Muscle of back (tissue), 11 donors: ENCODE results near the gene RFNG. TPM values are rescaled to one million over a fixed set of nuclear protein-coding genes. Genes with fewer than 3 reads are reported as not detected.

Source experiments
- DNase-seq, 3 donors: peaks; one replicate each; pipeline versions ENCODE4 v3.0.0 to v3.0.0-alpha.2; 2013
- polyA plus RNA-seq, 10 donors: library from polyadenylated mRNA; unstranded; fragments of 120-200 nt; gene quantifications; one replicate each; pipeline ENCODE4 v1.2.1, GENCODE V29; 2013; ENCODE audit not compliant: insufficient read length in 10 of 10

Gene RFNG
- polyA plus RNA-seq, 10 donors = 18.2 to 39.0 (median 29.2) TPM

DNA sequence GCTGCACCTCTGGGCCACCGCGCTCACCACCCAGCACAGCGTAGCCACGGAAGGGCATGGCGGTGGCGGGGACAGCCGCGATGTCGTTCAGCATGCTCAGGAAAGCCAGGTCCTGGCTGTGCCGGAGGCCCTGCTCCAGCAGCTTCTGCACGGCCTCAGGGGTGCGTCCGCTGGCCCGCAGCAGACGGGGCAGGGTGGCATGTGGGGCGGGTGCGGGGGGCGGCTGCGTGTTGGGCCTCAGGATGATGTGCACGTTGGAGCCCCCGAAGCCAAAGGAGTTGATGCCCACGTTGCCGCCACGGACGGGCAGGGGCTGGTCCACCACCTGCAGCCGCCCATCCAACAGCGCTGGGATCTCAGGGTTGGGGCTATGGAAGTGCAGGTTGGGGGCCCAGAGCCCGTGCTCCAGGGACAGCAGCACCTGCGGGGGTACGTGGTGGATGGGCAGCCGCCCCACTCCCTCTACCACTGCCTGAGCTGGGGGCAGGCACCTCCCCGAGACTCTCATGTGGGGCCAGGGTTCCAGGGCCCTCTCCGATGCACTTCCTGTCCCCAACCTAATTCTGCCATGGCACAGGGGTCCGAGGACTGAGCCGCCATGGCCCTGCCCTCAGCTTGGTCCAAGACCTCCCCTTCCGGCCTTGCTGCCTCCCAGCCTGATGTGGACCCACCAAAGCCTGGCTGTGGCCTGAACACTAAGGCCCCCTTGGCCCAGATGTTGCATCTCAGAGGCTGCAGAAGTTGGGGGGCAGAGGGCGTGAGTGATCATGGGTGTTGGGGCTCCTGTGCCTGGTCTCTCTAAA, 39.9 kb upstream of the RFNG start:
- DNase-seq = peak in 1 of 3 donors; percentile 0

DNA sequence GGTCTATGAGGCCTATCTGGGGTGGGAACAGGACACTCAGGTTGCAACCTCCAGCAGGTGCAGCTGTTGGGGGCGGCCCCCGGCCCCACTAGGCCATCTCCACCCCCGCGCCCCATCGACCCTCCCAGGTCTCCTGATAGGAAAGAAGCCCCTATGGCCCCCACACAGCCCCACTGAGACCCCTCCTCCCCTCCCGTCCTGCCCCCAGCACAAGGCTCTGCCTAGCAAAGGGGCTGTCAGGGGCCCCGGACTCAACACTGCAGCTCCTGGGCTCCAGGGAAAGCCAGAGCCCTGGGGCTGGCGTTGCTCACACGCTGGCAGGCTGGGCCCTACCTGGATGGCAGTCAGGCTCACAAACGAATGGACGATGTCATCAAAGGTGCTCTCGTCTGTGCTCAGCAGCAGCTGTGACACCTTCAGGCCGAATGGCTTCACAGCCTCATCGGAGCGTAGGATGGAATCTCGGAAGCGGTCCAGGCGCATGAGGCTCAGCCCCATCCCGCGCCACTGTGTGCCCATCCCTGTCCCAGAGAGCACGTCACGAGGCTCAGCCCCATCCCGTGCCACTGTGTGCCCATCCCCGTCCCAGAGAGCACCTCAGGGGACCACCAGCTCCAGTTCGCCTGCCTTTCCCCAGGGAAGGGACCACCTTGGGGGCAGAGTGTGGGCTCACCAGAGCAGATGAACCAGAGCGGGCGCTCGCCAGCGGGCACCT, 39.1 kb upstream of the RFNG start:
- DNase-seq = peak in 1 of 3 donors; percentile 3

DNA sequence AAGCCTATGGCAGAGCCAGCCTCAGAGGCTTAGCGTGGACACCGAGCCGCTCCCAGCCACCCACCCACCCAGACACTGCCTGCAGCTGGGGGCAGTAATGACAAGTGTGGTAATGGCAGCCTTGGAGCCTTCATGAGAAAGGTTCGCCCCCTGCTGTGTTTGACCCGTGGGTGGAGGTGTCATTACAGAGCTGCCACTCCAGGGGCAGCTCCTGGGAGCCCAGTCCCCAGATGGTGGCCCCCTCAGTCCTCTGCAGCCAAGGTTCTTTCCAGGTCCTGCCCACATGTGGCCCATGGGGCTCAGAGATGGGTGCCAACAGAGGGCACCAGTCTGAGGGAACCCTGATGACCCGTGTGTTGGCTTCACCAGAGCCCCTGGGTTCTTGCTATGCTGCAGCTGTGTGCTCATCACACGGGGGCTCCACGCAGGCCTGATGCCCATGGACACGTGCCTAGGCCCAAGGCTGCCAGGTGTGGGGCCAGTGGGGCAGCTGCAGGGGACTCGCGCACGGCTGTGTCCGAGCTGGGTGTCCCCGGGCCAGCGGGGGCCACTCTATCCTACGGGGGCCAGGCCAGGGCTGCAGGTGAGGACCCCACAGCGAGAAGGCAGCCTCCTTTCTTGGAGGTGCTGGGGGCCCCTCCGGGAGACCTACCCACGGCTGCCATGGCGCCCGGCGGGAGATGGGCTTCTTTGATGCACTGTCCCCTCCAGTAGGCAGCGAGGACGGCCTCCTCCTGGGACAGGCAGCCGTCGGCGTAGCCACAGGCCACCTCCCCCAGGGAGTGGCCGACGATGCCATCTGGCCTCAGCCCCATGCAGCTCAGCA, 38.3 kb upstream of the RFNG start:
- DNase-seq = peak in 1 of 3 donors; percentile 0

DNA sequence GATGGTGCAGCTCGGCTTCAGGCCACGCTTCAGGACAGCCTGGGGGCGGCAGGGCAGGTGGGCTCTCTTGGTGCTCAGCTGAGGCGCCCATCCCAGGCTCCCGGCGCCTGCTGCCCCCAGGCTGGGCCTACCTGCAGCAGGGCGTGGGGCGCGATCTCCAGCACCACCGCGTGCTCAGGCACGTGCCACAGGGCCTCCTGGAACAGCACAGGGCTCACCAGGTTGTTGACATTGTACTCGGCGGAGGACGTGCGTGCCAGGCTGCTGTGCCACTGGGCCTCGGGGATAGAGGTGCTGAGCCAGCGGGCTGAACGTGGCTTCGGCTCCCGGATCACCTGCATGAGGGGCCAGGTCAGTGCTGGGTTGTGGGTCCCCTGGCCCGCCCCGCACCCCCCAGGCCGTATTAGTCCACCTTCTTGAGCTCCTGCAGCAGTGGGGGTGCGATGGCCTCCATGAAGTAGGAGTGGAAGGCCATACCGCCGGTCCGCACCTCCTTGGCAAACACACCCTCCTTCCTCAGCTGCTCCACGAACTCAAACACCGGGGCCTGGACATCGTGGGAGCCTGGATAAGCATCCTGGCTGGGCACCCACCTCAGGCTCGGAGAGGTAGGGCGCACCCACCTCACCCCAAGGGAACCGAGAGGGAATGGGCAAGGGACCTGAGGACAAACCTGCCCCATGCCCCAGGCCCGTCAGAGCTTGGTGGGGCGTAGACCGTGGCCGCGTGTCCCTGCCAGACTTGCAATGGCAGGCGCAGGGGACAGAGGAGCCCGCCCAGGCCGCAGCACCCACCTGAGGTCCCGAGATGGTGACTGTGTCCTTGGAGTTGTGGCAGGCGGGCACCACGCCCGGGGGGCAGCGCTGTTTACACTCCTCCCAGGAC, 37.5 kb upstream of the RFNG start:
- peak in 1 of 3 donors; percentile 2 for DNase-seq

DNA sequence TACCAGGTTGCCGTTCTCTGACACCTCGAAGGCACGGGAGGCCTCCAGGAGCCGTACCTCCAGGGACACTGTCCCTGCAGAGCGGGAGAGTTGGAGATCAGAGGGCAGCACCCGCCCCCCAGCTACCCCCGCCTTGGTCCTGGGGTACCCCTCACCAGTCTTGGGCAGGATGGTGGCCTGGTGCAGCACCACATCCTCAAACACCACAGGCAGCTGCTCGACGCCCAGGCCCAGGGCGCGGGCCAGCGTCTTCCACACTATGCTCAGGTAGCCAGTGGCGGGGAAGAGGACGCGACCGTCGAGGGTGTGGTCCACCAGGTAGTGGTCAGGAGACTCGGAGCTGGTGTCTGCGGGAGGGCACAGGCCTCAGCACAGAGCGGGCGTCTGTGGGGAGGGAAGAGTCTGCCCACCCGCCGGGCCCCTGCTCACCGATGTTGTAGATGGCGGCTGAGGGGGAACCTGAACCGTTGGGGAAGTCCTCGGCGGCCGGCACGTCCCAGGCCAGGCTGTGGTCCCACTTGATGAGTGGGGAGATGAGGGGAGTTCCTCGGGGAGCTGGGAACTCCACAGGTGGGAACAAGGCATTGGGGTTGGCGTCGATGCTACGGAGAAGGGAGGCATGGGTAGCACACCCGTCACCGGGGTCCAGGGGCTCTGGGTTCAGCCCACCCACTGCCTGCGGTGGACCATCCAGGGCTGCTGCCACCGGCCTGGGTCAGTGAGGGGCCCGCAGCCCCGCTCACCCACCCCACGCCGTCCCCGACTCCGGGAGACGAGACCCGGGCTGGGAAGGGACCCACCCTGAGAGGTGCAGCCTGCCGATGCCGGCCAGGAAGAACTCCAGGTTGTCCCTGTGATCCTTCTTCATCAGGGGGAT, 36.6 kb upstream of the RFNG start:
- DNase-seq = peak in 1 of 3 donors; percentile 0

DNA sequence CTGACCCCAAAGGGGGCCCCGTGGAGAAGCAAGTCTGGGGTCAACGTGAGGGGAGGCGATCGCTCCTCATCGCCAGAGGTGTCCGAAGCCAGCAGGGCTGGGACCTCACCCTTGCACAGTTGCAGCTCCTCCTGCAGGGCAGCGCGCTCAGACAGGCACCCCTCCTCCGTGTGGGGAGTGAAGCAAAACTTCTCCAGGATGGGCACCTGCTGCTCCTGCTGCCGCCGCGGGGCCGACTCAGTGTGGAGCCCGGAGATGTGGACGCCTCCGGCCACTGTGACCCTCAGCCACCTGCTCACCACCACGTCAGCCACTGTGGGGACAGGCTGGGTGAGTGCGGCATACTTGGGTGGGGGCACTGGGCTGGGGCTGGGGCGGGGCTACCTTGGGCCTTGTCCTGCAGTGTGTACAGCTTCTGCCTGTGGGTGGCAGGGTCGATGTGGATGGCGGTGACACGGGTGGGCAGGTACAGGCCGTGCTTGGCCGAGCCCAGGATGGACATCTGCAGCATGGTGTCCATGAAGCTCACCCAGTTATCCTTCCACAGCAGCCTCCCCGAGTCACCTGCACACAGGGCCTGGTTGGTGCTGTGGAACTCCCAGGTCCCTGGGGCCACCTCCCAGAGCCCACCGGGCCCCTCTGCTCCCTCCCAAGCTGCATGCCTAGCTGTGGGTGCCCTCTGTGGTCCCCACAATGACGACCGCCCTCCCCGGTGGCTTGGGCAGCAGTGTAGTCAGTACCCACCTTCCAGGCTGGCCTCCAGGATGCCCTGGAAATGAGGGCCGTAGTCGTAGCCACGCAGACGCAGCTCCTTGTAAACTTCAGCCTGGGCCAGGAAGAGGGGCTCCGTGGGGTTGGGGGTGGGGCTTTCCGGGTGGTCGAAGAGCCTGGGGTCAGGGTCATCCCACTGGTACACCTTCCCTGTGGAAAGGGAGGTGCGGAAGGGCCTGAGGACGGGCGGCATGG, 35.6 kb upstream of the RFNG start:
- peak in 1 of 3 donors; percentile 2 for DNase-seq

DNA sequence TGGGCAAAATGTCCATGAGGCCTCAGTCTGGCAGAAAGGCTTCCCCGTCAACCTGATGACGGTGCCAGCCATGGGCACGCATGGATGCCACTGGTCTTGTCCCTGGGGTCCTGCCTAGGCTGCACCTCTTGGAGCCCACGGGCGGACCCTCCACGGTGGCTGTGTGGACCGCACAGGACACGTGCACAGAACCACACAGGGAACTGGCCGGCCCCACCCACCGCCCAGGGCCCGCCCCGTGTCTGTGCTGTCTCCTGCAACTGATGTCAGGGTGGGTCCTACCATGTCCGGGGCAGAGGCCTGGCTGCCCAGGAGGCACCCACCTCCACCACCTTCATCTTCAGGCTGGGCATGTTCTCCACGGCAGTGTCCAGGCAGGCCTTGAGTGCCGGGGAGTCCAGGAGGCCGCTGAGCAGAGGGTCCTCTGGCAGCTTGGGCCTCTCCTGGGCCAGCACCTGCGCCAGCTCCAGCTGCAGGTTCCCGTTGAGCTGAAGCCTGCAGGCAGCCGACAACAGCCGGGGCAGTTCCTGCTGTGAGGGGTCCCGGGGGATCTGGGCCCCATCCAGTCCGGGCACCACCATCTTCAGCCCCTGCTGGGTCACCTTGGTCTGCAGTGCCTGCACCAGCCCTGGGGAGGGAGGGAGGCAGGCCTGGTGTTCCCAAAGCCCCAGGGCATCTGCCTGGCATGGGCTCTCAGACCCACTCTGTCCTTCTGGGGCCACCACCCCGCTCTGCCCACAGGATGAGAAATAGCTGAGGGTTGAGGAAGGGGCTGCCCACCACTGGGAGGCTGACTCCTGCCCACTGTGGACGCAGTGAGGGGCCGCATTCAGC, 34.5 kb upstream of the RFNG start:
- peak in 1 of 3 donors; percentile 2 for DNase-seq

DNA sequence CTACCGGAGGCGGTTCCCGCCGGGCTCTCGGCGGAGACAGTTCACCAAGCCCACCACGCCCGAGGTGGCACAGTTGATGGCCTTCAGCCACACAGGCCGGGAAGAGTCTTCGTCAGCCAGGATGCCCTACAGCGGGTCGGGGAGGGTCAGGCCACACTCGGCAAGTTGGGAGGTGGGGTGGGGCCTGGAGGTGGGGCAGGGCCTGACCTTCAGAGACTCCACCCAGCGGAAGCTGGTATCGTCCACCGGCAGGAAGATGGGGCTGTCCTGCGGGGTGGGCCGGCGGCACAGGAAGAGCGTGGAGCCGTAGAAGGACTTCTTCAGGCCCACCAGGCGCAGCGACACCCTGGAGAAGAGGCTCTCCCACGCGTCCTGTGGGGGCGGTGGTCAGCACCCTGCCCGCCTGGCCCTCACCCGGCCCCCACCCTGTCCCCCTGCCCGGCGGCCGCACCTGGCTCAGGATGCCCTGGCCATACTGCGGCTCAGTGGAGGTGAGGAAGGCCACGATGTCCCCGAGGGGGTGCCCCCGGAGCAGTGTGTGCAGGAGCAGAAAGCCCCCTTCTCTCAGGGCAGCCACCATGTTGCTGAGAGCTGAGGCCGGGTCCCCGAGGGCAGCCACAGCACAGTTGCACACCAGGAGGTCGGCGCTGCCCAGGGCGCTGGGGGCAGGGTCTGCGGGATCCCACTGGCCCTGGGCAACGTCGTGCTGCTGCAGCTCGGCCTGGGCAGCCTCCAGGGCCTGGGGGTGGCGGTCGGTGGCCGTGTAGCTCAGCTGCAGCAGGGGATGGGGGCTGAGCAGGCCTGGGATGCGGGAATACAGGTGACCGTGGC, 33.6 kb upstream of the RFNG start:
- DNase-seq = peak in 1 of 3 donors; percentile 6

DNA sequence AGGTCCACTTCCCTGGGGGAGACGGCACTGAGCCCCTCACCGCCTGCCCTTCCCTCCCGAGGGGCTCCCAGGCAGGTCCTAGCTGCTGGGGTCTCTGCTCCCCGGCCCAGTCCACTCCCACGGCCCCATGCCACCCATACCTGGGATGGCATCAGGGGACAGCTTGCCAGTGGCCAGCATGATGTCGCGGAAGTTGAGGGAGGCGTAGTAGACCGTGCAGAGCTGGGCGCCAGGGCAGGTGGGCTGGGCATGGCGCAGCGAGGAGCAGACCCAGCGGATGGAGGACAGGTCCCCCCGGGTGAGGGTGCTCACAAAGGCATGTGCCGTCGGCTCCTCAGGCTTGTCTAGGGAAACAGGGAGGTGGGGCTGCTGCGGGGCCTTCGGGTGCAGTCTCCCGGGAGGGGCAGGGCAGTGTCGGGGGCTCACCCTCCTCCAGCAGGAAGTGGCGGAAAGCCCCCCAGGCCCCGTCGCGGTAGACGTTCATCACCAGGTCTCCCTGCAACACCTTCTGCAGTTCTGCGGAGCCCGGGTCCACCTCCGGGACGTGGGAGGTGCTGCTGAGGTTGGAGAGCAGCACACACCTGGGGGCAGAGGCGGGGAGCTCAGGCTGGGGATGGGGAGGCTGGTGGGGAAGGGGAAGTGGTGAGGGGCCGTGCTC, 32.9 kb upstream of the RFNG start:
- DNase-seq = peak in 1 of 3 donors; percentile 2

DNA sequence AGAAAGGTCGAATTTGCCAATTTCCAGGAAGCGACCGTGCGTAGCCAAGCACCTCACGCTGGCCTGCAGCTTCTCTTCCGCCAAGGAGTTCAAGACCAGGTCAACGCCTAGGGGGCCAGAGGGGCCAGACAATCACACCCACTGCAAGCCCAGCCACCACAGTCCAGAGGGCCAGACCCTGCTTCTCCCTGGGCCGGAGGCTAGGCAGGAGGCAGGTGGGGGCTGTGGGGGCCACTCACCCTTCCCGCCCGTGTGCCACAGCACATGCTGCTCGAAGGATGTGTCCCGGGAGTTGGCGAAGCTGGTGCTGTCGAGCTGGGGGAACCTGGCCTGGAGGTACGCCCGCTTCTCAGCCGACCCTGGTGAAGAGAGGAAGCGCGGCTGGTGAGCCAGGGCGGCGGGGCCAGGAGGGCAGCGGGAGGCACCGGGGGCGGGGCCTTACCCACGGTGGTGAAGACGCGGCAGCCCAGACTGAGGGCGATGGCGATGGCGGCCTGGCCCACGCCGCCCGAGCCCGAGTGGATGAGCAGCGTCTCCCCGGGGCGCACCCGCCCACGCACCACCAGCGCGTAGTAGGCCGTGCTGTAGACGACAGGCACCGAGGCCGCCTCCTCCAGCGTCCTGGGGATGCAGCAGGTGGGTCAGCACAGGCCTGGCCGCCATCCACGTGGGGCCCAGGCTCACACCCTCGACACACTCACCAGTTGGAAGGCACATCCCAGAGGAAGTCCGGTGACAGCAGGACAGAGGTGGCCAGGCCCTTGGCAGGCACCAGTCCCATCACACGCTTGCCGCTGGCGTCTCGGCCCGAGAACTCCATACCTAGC, 32.1 kb upstream of the RFNG start:
- DNase-seq = peak in 1 of 3 donors; percentile 1

DNA sequence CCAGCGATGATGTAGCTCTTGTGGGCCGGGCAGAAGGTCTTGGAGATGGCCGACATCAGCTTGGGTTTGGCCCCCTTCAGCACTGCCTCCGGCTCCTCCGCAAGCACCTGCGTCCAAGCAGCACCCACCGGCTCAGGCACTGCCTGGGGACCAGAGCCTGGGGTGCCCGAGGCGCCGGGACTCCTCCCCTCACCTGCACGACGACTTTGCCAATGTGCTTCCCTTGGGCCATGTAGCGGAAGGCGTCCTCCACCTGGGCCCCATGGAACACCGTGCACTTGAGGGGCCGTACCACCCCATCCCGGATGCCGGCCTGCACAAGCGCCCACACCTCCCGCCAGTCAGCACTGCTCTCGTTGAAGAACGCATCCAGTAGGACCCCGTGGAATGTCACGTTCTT, 31.4 kb upstream of the RFNG start:
- DNase-seq = peak in 1 of 3 donors; percentile 2

DNA sequence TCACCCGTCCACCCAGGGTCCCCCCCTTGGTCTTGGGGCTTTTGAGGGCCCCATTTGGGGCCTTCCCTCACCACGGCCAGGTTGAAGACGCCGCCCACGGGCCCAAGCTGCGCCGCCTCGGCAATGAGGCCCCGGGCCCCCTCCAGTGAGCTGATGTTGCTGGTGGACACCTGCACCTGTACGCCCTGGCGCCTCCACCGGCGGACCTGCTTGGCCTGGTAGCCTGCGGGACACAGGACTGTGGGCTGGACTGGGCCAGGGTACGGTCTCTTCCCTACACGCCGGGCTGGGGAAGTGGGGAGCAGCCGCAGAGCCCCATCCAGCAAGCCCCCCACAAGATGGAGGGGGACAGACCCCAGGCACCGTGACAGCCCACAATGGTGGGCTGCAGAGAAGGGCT, 30.8 kb upstream of the RFNG start:
- DNase-seq = peak in 1 of 3 donors; percentile 1

DNA sequence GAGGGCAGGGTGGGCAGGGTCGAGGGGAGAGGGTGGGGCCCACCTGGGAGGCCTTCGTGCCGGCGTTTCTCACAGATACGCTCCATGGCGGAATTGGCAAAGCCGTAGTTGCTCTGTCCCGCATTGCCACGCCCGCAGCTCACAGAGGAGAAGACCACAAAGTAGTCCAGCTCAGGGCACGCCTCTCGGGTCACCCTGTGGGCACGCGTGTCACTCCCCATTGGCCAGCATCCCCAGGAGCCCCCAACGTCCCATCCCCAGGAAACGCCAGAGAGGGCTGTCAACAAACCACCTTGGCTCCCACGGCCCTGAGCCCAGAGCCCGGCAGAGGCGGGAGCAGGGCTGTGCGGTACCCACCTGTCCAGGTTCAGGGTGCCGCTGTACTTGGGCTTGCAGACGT, 30.4 kb upstream of the RFNG start:
- peak in 1 of 3 donors; percentile 0 for DNase-seq

DNA sequence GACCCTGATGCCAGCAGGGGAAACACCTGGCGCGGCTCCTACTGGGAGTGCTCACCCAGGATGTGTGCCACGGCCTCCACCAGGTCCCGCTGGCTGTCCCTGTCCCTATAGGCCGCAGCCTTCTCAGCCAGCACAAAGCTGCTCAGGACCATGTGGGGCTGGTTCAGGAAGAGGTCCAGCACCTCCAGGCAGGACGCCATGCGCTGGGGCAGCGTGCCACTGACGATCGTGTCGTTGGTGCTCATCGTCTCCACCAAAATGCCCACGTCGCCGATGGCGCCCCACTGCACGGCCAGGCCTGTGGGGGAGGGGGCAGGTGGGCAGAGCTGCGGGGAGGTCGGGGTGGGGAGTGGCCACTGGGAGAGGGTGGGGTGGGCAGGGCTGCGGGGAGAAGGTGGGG, 29.9 kb upstream of the RFNG start:
- peak in 1 of 3 donors; percentile 10 for DNase-seq

DNA sequence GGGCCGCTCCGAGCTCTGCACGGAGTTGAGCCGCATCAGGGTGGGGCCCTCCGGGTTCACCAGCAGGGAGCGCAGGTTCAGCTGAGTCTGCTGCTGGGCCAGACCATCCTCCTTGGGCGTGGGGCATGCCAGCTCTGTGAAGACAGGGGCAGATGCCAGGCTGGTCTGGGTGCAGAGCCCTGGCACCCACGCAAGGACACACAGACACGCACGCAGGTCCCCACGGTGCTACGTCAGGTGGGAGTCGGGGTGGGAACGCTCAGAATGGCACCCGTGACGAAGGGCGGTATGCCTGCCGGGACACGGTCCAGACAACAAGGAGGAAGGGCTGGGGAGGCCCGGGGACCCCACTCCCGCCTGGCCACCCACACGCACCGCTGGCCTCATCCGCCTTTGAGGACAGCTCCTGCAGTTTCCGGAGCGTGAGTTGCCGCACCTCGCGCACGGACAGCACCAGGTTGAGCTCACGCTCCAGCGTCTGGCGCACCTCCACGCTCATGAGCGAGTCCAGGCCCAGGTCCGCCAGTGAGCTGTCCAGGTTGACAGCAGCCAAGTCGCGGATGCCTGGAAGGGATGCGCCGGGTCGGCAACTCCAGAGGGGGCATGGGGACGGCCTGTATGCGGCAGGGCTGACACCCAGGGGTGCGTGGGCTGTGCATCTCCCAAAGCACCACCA, 29.3 kb upstream of the RFNG start:
- peak in 1 of 3 donors; percentile 12 for DNase-seq
